Smooth muscle cell (in vitro differentiated cells): ENCODE data around the gene EXT2. TPM values are rescaled to one million over a fixed set of nuclear protein-coding genes. Genes with fewer than 3 reads are reported as not detected.

ENCODE experiments used
- DNase-seq: peaks from one replicate; lab custom pipeline; 2025; ENCODE audit not compliant: unreplicated experiment; lab: John Stamatoyannopoulos, UW
- H2AFZ ChIP-seq: fragments of 200-600 bp; sonication (generic); 2 replicates; pipeline ENCODE4 v1.6.0; 2016; ENCODE audit warnings: antibody characterized with exemption, low read depth, mild to moderate bottlenecking
- H3F3A ChIP-seq: fragments of 200-600 bp; sonication (generic); 2 replicates; pipeline ENCODE4 v1.6.0; 2017; ENCODE audit warnings: antibody characterized with exemption, low read depth
- H3K27ac ChIP-seq: fragments of 200-600 bp; sonication (generic); 2 replicates; pipeline ENCODE4 v1.5.1; 2016; ENCODE audit warnings: low read depth, mild to moderate bottlenecking
- H3K27me3 ChIP-seq: fragments of 200-600 bp; sonication (generic); 2 replicates; pipeline ENCODE4 v1.6.1; 2016; ENCODE audit warnings: low read depth, mild to moderate bottlenecking
- H3K36me3 ChIP-seq: fragments of 200-600 bp; sonication (generic); 2 replicates; pipeline ENCODE4 v1.5.1; 2016; ENCODE audit warnings: low read depth
- H3K4me1 ChIP-seq: fragments of 200-600 bp; sonication (generic); 2 replicates; pipeline ENCODE4 v1.5.1; 2016; ENCODE audit warnings: low read depth
- H3K4me2 ChIP-seq: fragments of 200-600 bp; sonication (generic); 2 replicates; pipeline ENCODE4 v1.6.0; 2016; ENCODE audit warnings: mild to moderate bottlenecking
- H3K4me3 ChIP-seq: fragments of 200-600 bp; sonication (generic); 2 replicates; pipeline ENCODE4 v1.5.1; 2016; ENCODE audit warnings: mild to moderate bottlenecking
- H3K79me2 ChIP-seq: fragments of 200-600 bp; sonication (generic); 2 replicates; pipeline ENCODE4 v1.6.0; 2016; ENCODE audit warnings: low read depth, mild to moderate bottlenecking
- H3K9ac ChIP-seq: fragments of 200-600 bp; sonication (generic); 2 replicates; pipeline ENCODE4 v1.6.0; 2016; ENCODE audit warnings: low read depth
- H3K9me3 ChIP-seq: fragments of 200-600 bp; sonication (generic); replicated peaks from 2 replicates; pipeline ENCODE4 v1.5.1; 2016; ENCODE audit warnings: low read depth
- H4K20me1 ChIP-seq: fragments of 200-600 bp; sonication (generic); 2 replicates; pipeline ENCODE4 v1.6.0; 2016; ENCODE audit warnings: low read depth
- CTCF ChIP-seq: fragments of 200-600 bp; sonication (generic); IDR thresholded peaks from 2 replicates; pipeline ENCODE4 v1.5.1; 2017; ENCODE audit warnings: borderline replicate concordance, mild to moderate bottlenecking, antibody characterized with exemption; ENCODE audit not compliant: insufficient read depth, poor library complexity, severe bottlenecking
- WGBS: methylation state at CpG from one replicate; pipeline ENCODE4 v1.1.7; 2016; ENCODE audit warnings: low lambda C conversion rate; 5-methylcytosine and 5-hydroxymethylcytosine counted together
- polyA plus RNA-seq: library from polyadenylated mRNA; unstranded; fragments of >200 nt; fragmentation: Nextera tagmentation; extraction: Ambion mirVana; gene quantifications from 2 replicates; pipeline ENCODE4 v1.2.1, GENCODE V29; 2016
- total RNA-seq: library from RNA; depleted of rRNA; stranded (reverse); fragments of >200 nt; gene quantifications from 2 replicates; pipeline ENCODE4 v1.2.3, GENCODE V29; 2014

The EXT2 gene
- total and polyA plus RNA-seq, 2 experiments from 2014 or later = 87.6 to 144 TPM

- 59% methylated on average over 7 of the region's 7 CpGs for WGBS
Measured at GRCh38 chr11:44207292-44207691, 111.8 kb downstream of the EXT2 start.

GRCh38 chr11:44208976-44209603 lies 113.6 kb downstream of the EXT2 start:
- Histone ChIP-seq H3K79me2 (no peaks in the 10 kb centered on the region), H3K9me3 (no peaks in the 10 kb centered on the region), H3K4me3 (no peak overlapping the region), H3K27ac (no peak overlapping the region), H3K27me3 (peaks cover 4% of the 10 kb centered on the region), H3K4me2 (no peak overlapping the region), H2AFZ (no peak overlapping the region), H3F3A (no peaks in the 10 kb centered on the region), H3K9ac (no peak overlapping the region), H4K20me1 (peaks cover 11% of the 10 kb centered on the region), H3K36me3 (peaks cover 5% of the 10 kb centered on the region), H3K4me1 (no peaks in the 10 kb centered on the region)
- no peak for TF ChIP-seq CTCF
- DNase-seq = no peak
- 78% methylated on average over 2 of the region's 2 CpGs for WGBS

More at GRCh38 chr11:44207292-44207691, 111.8 kb downstream of the EXT2 start:
- Histone ChIP-seq H3K4me1 (no peaks in the 10 kb centered on the region), H3K27ac (no peak overlapping the region), H3K4me2 (no peak overlapping the region), H3K4me3 (no peak overlapping the region), H2AFZ (no peak overlapping the region), H3K9ac (no peak overlapping the region), H3F3A (no peaks in the 10 kb centered on the region), H3K27me3 (peaks cover 8% of the 10 kb centered on the region), H3K9me3 (no peaks in the 10 kb centered on the region), H3K79me2 (no peaks in the 10 kb centered on the region), H3K36me3 (peaks cover 5% of the 10 kb centered on the region), H4K20me1 (peaks cover 29% of the 10 kb centered on the region)
- DNase-seq = no peak
- no peak for TF ChIP-seq CTCF

GRCh38 chr11:44212128-44212527 lies 116.7 kb downstream of the EXT2 start:
- Histone ChIP-seq H3K9ac (no peak overlapping the region), H3K27me3 (no peaks in the 10 kb centered on the region), H3F3A (no peaks in the 10 kb centered on the region), H2AFZ (no peak overlapping the region), H3K36me3 (no peaks in the 10 kb centered on the region), H4K20me1 (no peaks in the 10 kb centered on the region), H3K9me3 (no peaks in the 10 kb centered on the region), H3K27ac (no peak overlapping the region), H3K4me3 (no peak overlapping the region), H3K4me2 (no peak overlapping the region), H3K4me1 (no peaks in the 10 kb centered on the region), H3K79me2 (no peaks in the 10 kb centered on the region)
- DNase-seq = no peak
- WGBS = 97% methylated on average over 6 of the region's 6 CpGs
- TF ChIP-seq CTCF = no peak

GRCh38 chr11:44213148-44213547 lies 117.7 kb downstream of the EXT2 start:
- no peaks in the 10 kb centered on the region for H3K36me3 ChIP-seq

More at GRCh38 chr11:44213148-44213547, 117.7 kb downstream of the EXT2 start:
- no peak for DNase-seq
- Histone ChIP-seq H3K27me3 (no peaks in the 10 kb centered on the region), H3K4me3 (no peak overlapping the region), H3K27ac (no peak overlapping the region), H2AFZ (no peak overlapping the region), H4K20me1 (no peaks in the 10 kb centered on the region), H3K9ac (no peak overlapping the region), H3K4me2 (no peak overlapping the region), H3F3A (no peaks in the 10 kb centered on the region), H3K9me3 (no peaks in the 10 kb centered on the region), H3K4me1 (no peaks in the 10 kb centered on the region), H3K79me2 (no peaks in the 10 kb centered on the region)
- 85% methylated on average over 1 of the region's 1 CpG for WGBS
- TF ChIP-seq CTCF = no peak
